ENCODE results near the gene REXO5.

Gene REXO5

GRCh38 chr16:20875355-20875650 is 69.0 kb downstream of the REXO5 start:
- DNase-seq = no peak

- DNase-seq = no peak
These were observed 72.4 kb downstream of the REXO5 start for GRCh38 chr16:20878682-20879147.

- DNase-seq = no peak
These were observed 73.1 kb downstream of the REXO5 start for GRCh38 chr16:20879175-20880040.

GRCh38 chr16:20880867-20881502 is 74.7 kb downstream of the REXO5 start:
- DNase-seq = no peak

- no peak for DNase-seq
These were observed 75.2 kb downstream of the REXO5 start for GRCh38 chr16:20881503-20881878.

- no peak for DNase-seq
These were observed 77.4 kb downstream of the REXO5 start for GRCh38 chr16:20883554-20884239.

- DNase-seq = no peak
These were observed 77.9 kb downstream of the REXO5 start for GRCh38 chr16:20884240-20884556.

GRCh38 chr16:20886320-20886719 is 80.0 kb downstream of the REXO5 start:
- no peak for DNase-seq

GRCh38 chr16:20887207-20887606 is 80.9 kb downstream of the REXO5 start:
- no peak for DNase-seq

GRCh38 chr16:20889625-20890275 is 83.4 kb downstream of the REXO5 start:
- no peak for DNase-seq

- no peak for DNase-seq
These were observed 88.1 kb downstream of the REXO5 start for GRCh38 chr16:20894388-20894787.

- no peak for DNase-seq
These were observed 91.0 kb downstream of the REXO5 start for GRCh38 chr16:20897253-20897897.

- DNase-seq = no peak
These were observed 91.6 kb downstream of the REXO5 start for GRCh38 chr16:20897922-20898321.

- DNase-seq = no peak
These were observed 92.7 kb downstream of the REXO5 start for GRCh38 chr16:20899071-20899470.

Measured in activated naive CD4-positive, alpha-beta T cell treated with anti-CD3 and anti-CD28 coated beads, Interleukin-2, amount 50 U/mL, for 16 hours (primary cell).